ENCODE data around the gene MFF. TPM values are rescaled to one million over a fixed set of nuclear protein-coding genes. Genes with fewer than 3 reads are reported as not detected.
"Not testable (repeated sequence)": the region's sequence is repeated elsewhere in the genome, so short reads cannot be mapped to it uniquely, and the experiment has no call there.

MFF gene
- total RNA-seq, 4 donors from 2014 or later, result 94.5 to 151 (median 131) TPM

DNA sequence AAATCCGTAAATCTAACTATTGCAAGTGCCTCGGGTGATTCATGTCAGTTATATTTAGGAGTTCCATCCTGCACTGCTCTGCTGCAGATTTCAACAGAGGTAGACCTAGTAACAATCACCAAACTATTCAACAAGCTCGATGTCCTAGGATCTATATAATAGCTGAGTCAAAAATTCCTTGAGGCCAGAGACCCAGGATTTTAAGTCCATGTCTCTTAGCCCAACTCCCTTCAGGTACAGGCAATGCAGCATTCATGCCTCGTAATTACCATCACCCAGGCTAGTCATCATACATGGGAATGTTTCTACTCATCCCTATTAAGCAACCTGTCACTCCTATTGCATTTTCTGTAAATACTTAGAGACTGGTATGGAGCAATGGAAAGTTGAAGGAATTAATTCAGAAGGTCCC is 53.3 kb downstream of the MFF start:
- no peaks in the 10 kb centered on the region for H3K9me3 ChIP-seq
- no peak overlapping the region for H3K4me3 ChIP-seq
- no peak overlapping the region for H3K27ac ChIP-seq
- no peaks in the 10 kb centered on the region for H3K4me1 ChIP-seq
- intact Hi-C loops (cut with DNase I; ENCODE audit: low total_unique reads) (no loop called here), in situ Hi-C loops (cut with MboI; ENCODE audit: low sequenced_read_pairs in 4 of 4) (no loop called here)
- no peak for DNase-seq
- TF ChIP-seq POLR2A (IDR thresholded peaks at IDR 0.05), result no peak
- TF ChIP-seq, protein P1, sequence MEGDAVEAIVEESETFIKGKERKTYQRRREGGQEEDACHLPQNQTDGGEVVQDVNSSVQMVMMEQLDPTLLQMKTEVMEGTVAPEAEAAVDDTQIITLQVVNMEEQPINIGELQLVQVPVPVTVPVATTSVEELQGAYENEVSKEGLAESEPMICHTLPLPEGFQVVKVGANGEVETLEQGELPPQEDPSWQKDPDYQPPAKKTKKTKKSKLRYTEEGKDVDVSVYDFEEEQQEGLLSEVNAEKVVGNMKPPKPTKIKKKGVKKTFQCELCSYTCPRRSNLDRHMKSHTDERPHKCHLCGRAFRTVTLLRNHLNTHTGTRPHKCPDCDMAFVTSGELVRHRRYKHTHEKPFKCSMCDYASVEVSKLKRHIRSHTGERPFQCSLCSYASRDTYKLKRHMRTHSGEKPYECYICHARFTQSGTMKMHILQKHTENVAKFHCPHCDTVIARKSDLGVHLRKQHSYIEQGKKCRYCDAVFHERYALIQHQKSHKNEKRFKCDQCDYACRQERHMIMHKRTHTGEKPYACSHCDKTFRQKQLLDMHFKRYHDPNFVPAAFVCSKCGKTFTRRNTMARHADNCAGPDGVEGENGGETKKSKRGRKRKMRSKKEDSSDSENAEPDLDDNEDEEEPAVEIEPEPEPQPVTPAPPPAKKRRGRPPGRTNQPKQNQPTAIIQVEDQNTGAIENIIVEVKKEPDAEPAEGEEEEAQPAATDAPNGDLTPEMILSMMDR (IDR thresholded peaks at IDR 0.05 in 4 of 5, conservative IDR thresholded peaks at IDR 0.05 in 1 of 5), result no peak
- H3K27me3 ChIP-seq, result no peaks in the 10 kb centered on the region
- no peaks in the 10 kb centered on the region for H3K36me3 ChIP-seq
- no peak for ATAC-seq

DNA sequence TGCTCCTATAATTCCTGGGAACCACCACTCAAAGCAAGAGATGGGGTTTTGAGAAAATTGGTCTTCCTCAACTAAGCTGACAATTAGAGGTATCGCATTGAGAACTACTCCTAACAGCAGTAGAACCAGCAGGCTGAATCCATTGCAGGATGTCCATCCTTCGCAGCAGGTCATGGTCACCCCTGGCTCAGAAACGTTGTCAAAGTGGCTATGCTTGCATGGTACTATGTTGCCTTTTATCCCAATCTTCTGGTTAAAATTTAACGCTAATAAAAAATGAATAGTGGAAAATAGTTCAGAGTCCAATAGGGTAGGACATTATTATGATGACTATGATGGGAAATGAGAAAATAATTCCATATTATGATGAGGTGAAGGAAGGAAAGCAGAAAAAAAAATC is 54.0 kb downstream of the MFF start, which contains the start of gene TM4SF20:
Gene TM4SF20, minus strand, starts transcription at position 212 of the 400 bp plus-strand sequence. Its CDS starts 38 bp downstream, at position 174.
- no peak for TF ChIP-seq POLR2A (IDR thresholded peaks at IDR 0.05)
- TF ChIP-seq, protein P1 (IDR thresholded peaks at IDR 0.05 in 4 of 5, conservative IDR thresholded peaks at IDR 0.05 in 1 of 5), result no peak
- in situ Hi-C loops (cut with MboI; ENCODE audit: low sequenced_read_pairs in 4 of 4), result no loop called here
- H3K4me3 ChIP-seq, result no peak within 1 kb of the TSS
- H3K36me3 ChIP-seq, result no peaks in the 10 kb centered on the region
- H3K4me1 ChIP-seq, result no peaks in the 10 kb centered on the region
- no peaks in the 10 kb centered on the region for H3K9me3 ChIP-seq
- DNase-seq (no peak), ATAC-seq (no peak)
- H3K27ac ChIP-seq, result no peak within 1 kb of the TSS
- intact Hi-C loops (cut with DNase I; ENCODE audit: low total_unique reads), result no loop called here
- H3K27me3 ChIP-seq, result peaks cover 0 to 5% (median 2%) of the 10 kb centered on the region in 3 donors

DNA sequence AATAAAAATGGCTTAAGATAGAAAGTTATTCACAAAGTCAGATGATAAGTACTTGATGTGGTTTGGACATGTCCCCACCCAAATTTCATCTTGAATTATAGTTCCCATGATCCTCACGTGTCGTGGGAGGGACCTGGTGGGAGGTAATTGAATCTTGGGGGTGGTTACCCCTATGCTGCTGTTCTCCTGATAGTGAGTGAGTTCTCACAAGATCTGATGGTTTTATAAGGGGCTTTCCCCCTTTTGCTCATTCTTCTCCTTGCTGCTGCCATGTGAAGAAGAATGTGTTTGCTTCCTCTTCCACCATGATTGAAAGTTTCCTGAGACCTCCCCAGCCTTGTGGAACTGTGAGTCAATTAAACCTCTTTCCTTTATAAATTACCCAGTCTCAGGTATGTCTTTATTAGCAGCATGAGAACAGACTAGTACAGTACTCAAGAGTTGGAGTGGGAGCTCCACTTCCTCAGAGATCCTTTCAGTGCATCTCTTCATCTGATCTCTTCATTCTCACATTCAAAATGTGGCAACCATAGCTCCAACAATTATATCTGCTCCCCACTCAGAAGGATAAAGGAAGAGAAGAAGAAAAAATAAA is 57.3 kb downstream of the MFF start:
- H3K36me3 ChIP-seq; DNase-seq; H3K27ac ChIP-seq; H3K4me3 ChIP-seq; H3K9me3 ChIP-seq; in situ Hi-C loops (cut with MboI; ENCODE audit: low sequenced_read_pairs in 4 of 4); H3K4me1 ChIP-seq; intact Hi-C loops (cut with DNase I; ENCODE audit: low total_unique reads); ATAC-seq: not testable (repeated sequence)
- peaks cover 0 to 12% (median 9%) of the 10 kb centered on the region in 3 donors for H3K27me3 ChIP-seq

DNA sequence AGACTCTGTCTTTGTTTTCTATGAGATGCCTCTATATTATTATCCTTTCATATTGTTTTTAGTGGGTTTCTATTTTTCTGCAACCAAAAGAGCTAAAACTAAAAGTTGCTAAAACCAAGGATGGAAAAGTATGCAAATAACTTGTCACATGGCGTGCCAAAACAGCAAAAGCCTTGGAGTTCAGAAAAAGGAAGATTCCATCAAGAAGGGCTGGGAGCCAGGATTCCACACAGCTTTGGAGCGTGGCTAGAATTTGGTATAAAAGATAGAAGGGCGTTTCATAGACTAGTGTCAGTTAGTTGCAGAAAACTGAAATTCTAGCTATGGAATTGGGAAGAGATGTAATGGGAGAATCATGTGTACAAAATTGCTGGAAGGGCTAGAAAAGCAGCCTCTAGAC is 58.6 kb downstream of the MFF start:
- Histone ChIP-seq H3K36me3 (no peaks in the 10 kb centered on the region), H3K9me3 (no peaks in the 10 kb centered on the region), H3K4me1 (no peaks in the 10 kb centered on the region), H3K27me3 (peaks cover 0 to 12% (median 9%) of the 10 kb centered on the region in 3 donors), H3K4me3 (no peak overlapping the region), H3K27ac (no peak overlapping the region)
- ATAC-seq (no peak), DNase-seq (no peak)
- no peak for TF ChIP-seq POLR2A (IDR thresholded peaks at IDR 0.05)
- TF ChIP-seq, protein P1 (IDR thresholded peaks at IDR 0.05 in 4 of 5, conservative IDR thresholded peaks at IDR 0.05 in 1 of 5), result no peak
- in situ Hi-C loops (cut with MboI; ENCODE audit: low sequenced_read_pairs in 4 of 4) (no loop called here), intact Hi-C loops (cut with DNase I; ENCODE audit: low total_unique reads) (no loop called here)

DNA sequence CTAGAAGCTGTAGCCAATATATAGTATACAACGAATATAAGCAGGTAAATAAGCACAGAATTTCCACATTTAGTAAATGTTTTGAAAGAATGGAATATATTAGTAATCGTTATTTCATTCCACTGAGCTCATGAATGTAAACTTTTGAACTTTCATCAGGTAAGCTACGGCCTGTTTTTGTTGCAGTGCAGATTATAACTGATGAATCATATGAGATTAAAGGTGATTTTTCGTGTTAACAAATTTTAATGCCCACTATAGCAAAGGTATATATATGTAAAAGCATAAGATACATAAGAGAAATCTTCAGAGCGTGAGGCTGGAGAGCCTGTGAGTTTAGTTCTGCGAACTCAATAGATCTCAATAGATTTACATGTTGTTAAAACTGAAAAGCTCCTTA is 61.6 kb downstream of the MFF start:
- ATAC-seq, result no peak
- no peaks in the 10 kb centered on the region for H3K36me3 ChIP-seq
- no peak overlapping the region for H3K27ac ChIP-seq
- TF ChIP-seq, protein P1 (IDR thresholded peaks at IDR 0.05 in 4 of 5, conservative IDR thresholded peaks at IDR 0.05 in 1 of 5), result no peak
- no peak for TF ChIP-seq POLR2A (IDR thresholded peaks at IDR 0.05)
- in situ Hi-C loops (cut with MboI; ENCODE audit: low sequenced_read_pairs in 4 of 4) (no loop called here), intact Hi-C loops (cut with DNase I; ENCODE audit: low total_unique reads) (no loop called here)
- H3K4me3 ChIP-seq, result no peak overlapping the region
- no peak for DNase-seq
- peaks cover 0 to 12% (median 9%) of the 10 kb centered on the region in 3 donors for H3K27me3 ChIP-seq
- H3K9me3 ChIP-seq, result no peaks in the 10 kb centered on the region
- no peaks in the 10 kb centered on the region for H3K4me1 ChIP-seq

DNA sequence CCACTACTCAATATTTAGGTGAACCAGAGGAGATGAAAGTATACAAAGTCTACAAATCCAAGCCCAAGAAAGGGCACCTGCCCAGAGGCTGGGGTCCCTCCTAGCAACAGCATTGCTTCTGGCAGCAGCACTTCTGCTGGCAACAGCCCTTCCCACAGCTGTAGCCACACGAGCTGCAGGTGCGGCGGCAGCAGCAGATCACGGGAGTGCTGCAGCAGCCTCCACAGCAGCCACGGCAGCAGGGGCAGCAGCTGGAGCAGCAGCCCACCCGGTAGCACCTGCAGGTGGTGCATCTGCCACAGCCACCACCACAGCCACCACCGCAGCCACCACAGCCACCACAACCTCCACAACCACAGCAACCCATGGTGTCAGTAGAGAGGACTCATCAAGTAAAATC is 62.5 kb downstream of the MFF start, which contains the start of gene SCYGR1:
Gene SCYGR1, minus strand, starts transcription at position 367 of the 400 bp plus-strand sequence. Its CDS starts 0 bp downstream, at position 367.
- H3K4me1 ChIP-seq; DNase-seq; H3K4me3 ChIP-seq; ATAC-seq; H3K36me3 ChIP-seq; in situ Hi-C loops (cut with MboI; ENCODE audit: low sequenced_read_pairs in 4 of 4); H3K27ac ChIP-seq; H3K9me3 ChIP-seq; intact Hi-C loops (cut with DNase I; ENCODE audit: low total_unique reads): not testable (repeated sequence)
- peaks cover 0 to 12% (median 9%) of the 10 kb centered on the region in 3 donors for H3K27me3 ChIP-seq

Data from gastrocnemius medialis (tissue), 4 donors.